Calu3 (cell line): ENCODE results near the gene ZNF750. TPM values are rescaled to one million over a fixed set of nuclear protein-coding genes. Genes with fewer than 3 reads are reported as not detected.

ENCODE experiments used
- BruUV-seq: library from RNA; stranded (reverse); fragments of 400-500 nt; replicated peaks from 2 replicates; lab custom pipeline; 2021; lab: Mats Ljungman, UMichigan
- CTCF ChIA-PET: fragments of 300-600 bp; sonication (Branson Sonifier 250); formaldehyde crosslinking; loops from one replicate; lab custom pipeline; 2022; ENCODE audit warnings: antibody characterized with exemption; lab: Charles Lee
- DNase-seq: peaks from one replicate; pipeline ENCODE4 v3.0.0; 2022
- H3K27ac Mint-ChIP-seq: one replicate; pipeline ENCODE4 v1.8.0; 2022; ENCODE audit warnings: mixed read lengths; ENCODE audit not compliant: unreplicated experiment
- H3K27me3 Mint-ChIP-seq: one replicate; pipeline ENCODE4 v1.8.0; 2022; ENCODE audit warnings: mixed read lengths; ENCODE audit not compliant: unreplicated experiment
- H3K36me3 Mint-ChIP-seq: one replicate; pipeline ENCODE4 v1.8.0; 2022; ENCODE audit warnings: mild to moderate bottlenecking, moderate library complexity, mixed read lengths; ENCODE audit not compliant: insufficient read depth, unreplicated experiment
- H3K4me1 Mint-ChIP-seq: one replicate; pipeline ENCODE4 v1.8.0; 2022; ENCODE audit warnings: mild to moderate bottlenecking, low read depth, mixed read lengths; ENCODE audit not compliant: unreplicated experiment
- H3K4me3 Mint-ChIP-seq: one replicate; pipeline ENCODE4 v1.8.0; 2022; ENCODE audit warnings: mild to moderate bottlenecking, low read depth, moderate library complexity, mixed read lengths; ENCODE audit not compliant: unreplicated experiment
- H3K9me3 Mint-ChIP-seq: one replicate; pipeline ENCODE4 v1.8.0; 2022; ENCODE audit warnings: low read depth, mixed read lengths; ENCODE audit not compliant: unreplicated experiment
- intact Hi-C: fragments of 100-400 bp; cut with micrococcal nuclease; formaldehyde crosslinking; loops from one replicate; pipeline ENCODE4 v1.10.0; 2022; ENCODE audit not compliant: unreplicated experiment
- total RNA-seq: library from RNA; stranded (reverse); gene quantifications from 2 replicates; pipeline ENCODE4 v1.2.3, GENCODE V29; 2022
- TF ChIP-seq, protein P1 (sequence below): fragments of 200-600 bp; IDR thresholded peaks from one replicate; pipeline ENCODE4 v1.8.0; 2022; ENCODE audit warnings: antibody characterized with exemption; ENCODE audit not compliant: unreplicated experiment

The ZNF750 gene
- total RNA-seq, 1 experiment from 2014 or later = not detected

DNA sequence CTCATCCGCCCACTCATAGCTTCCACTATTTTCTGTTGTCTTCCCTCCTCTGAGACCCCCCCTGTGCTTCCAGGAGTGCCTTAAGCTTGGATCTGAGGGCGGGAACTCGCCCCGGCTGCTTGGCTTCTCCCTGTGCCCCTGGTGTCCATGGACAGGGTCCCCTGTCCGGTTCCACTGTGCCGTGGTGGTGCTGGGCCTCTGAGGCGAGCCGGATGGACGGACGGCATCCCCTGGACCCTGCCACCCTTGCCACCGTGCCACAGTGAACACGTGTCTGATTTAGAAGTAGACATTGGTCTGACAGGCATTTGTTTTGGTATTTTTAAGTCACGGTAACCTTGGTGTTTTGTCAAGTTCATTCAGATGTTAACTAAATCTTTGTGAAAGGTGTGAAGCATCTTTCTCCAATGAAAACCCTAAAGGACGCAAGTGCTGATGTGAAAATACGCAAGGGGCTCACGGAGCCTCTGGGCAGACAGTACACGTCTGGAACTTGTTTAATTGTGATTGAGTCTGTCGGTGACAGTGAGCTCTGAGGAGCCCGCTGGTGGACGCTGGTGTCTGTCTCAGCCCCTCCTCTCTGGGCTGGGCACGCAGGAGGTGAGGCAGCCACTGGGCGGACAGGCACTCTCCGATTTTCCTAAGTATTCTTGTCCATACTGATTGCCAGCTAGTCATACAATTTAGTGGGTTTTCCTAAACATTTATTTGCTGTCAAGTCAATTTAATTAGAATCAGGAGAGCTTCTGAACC lies 26.3 kb downstream of the ZNF750 start:
- DNase-seq = no peak
- no peak overlapping the region for H3K27ac Mint-ChIP-seq
- no peaks in the 10 kb centered on the region for H3K27me3 Mint-ChIP-seq
- TF ChIP-seq, protein P1, sequence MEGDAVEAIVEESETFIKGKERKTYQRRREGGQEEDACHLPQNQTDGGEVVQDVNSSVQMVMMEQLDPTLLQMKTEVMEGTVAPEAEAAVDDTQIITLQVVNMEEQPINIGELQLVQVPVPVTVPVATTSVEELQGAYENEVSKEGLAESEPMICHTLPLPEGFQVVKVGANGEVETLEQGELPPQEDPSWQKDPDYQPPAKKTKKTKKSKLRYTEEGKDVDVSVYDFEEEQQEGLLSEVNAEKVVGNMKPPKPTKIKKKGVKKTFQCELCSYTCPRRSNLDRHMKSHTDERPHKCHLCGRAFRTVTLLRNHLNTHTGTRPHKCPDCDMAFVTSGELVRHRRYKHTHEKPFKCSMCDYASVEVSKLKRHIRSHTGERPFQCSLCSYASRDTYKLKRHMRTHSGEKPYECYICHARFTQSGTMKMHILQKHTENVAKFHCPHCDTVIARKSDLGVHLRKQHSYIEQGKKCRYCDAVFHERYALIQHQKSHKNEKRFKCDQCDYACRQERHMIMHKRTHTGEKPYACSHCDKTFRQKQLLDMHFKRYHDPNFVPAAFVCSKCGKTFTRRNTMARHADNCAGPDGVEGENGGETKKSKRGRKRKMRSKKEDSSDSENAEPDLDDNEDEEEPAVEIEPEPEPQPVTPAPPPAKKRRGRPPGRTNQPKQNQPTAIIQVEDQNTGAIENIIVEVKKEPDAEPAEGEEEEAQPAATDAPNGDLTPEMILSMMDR = no peak
- CTCF ChIA-PET = interaction anchor here (0.6 kb wide), 1 partner anchor 46 kb away, joined by 4 read pairs; no protein-coding TSS in a partner anchor
- BruUV-seq = no TSS peak
- H3K4me3 Mint-ChIP-seq = no peak overlapping the region
- intact Hi-C loops = no loop called here
- peaks cover 21% of the 10 kb centered on the region for H3K36me3 Mint-ChIP-seq
- no peaks in the 10 kb centered on the region for H3K9me3 Mint-ChIP-seq
- H3K4me1 Mint-ChIP-seq = no peaks in the 10 kb centered on the region

DNA sequence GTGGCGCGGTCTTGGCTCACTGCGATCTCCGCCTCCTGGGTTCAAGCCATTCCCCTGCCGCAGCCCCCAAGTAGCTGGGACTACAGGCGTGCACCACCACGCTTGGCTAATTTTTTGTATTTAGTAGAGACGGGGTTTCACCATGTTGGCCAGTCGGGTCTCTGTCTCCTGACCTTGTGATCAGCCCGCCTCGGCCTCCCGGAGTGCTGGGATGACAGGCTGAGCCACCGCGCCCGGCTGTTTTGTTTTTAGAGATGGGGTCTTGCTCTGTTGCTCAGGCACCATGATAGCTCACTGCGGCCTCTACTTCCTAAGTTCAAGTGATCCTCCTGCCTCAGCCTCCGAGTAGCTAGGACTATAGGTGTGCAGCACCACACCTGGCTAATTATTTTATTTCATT lies 27.2 kb downstream of the ZNF750 start:
- Mint-ChIP-seq H3K9me3 (no peaks in the 10 kb centered on the region), H3K4me3 (no peak overlapping the region), H3K27me3 (no peaks in the 10 kb centered on the region), H3K4me1 (no peaks in the 10 kb centered on the region), H3K36me3 (peaks cover 26% of the 10 kb centered on the region), H3K27ac (no peak overlapping the region)
- intact Hi-C loops = no loop called here
- DNase-seq = no peak
- CTCF ChIA-PET = no interaction called here
- no TSS peak for BruUV-seq
- TF ChIP-seq, protein P1 = no peak

- Mint-ChIP-seq H3K27ac (no peak overlapping the region), H3K9me3 (no peaks in the 10 kb centered on the region), H3K36me3 (peaks cover 27% of the 10 kb centered on the region), H3K4me3 (no peak overlapping the region), H3K27me3 (no peaks in the 10 kb centered on the region), H3K4me1 (no peaks in the 10 kb centered on the region)
- no peak for DNase-seq
- CTCF ChIA-PET = no interaction called here
- intact Hi-C loops = no loop called here
- no TSS peak for BruUV-seq
- TF ChIP-seq, protein P1 = no peak
Measured at GRCh38 chr17:82812058-82812457, 27.8 kb downstream of the ZNF750 start.

DNA sequence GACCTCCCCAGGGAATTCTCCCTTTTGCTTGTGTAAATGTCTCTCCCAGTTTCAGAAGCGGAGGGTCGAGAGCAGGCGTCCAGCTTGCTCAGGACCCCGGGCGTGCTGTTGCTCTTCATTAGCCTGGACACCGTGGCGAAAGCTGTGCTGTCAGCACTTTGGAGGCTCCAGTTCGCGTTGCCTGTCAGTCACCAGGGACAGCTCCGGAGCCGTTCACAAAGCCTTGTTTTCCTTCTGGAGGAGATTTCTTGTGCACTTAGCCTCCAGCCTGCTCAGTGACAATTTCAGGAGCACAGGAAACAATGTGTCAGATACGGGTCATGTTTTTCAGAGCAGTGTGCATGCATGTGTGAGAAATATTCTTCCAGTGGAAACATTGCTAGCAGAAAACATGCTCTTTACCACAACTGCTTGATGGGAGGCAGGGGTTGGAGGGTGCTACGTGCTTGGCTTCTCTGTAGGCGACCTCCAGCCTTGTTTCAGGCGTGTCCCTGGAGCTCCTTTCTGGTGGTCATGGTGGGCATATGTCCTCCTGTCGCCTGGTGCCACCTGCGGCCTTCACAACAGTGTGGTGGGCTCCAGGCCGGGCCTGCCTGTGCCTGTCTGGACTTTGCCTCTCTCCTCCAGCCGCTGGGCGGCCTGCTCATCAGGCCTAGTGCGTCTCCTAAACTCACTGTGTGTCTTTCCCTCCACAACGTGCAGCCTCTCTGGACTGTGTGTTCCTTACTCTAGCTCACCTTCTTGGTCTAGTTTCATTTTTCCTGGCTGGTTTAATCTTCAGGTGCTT lies 29.0 kb downstream of the ZNF750 start:
- no peak overlapping the region for H3K27ac Mint-ChIP-seq
- CTCF ChIA-PET = no interaction called here

More for the DNA sequence above, 29.0 kb downstream of the ZNF750 start:
- BruUV-seq = no TSS peak
- intact Hi-C loops = no loop called here
- no peaks in the 10 kb centered on the region for H3K9me3 Mint-ChIP-seq
- TF ChIP-seq, protein P1 = no peak
- H3K36me3 Mint-ChIP-seq = peaks cover 30% of the 10 kb centered on the region
- DNase-seq = no peak
- H3K4me1 Mint-ChIP-seq = no peaks in the 10 kb centered on the region
- H3K4me3 Mint-ChIP-seq = no peak overlapping the region
- H3K27me3 Mint-ChIP-seq = no peaks in the 10 kb centered on the region
